IMR-90 (cell line): ENCODE data around the gene ZNF264. TPM values are rescaled to one million over a fixed set of nuclear protein-coding genes. Genes with fewer than 3 reads are reported as not detected.

Experiments
- ATAC-seq: fragments of 200-7000 bp; cut with Tn5 transposase; 2 replicates; pipeline ENCODE4 v1.9.1; 2020; ENCODE audit warnings: low read depth, mild to moderate bottlenecking, moderate library complexity
- BruUV-seq: library from RNA; stranded (reverse); fragments of 400-500 nt; replicated peaks from 2 replicates; lab custom pipeline; 2021; lab: Mats Ljungman, UMichigan
- CTCF ChIA-PET: fragments of 300-600 bp; formaldehyde crosslinking; extraction: SDS; loops from one replicate; lab custom pipeline; 2021; ENCODE audit warnings: antibody characterized with exemption; lab: Yijun Ruan, JAX
- POLR2A ChIA-PET: fragments of 300-600 bp; sonication (Branson Sonifier 250); formaldehyde crosslinking; loops from one replicate; lab custom pipeline; 2022; ENCODE audit warnings: antibody characterized with exemption; ENCODE audit not compliant: unreplicated experiment; lab: Charles Lee
- DNase-seq: peaks from one replicate; pipeline ENCODE4 v3.0.0; 2013
- H2AFZ ChIP-seq: replicated peaks from 2 replicates; pipeline ENCODE3; 2013; ENCODE audit warnings: low read length, mild to moderate bottlenecking; ENCODE audit not compliant: poor library complexity
- H2AK5ac ChIP-seq: 2 replicates; pipeline ENCODE4 v1.6.1; 2013; ENCODE audit warnings: low read depth, low read length, inconsistent platforms
- H2AK9ac ChIP-seq: replicated peaks from 2 replicates; pipeline ENCODE3; 2013; ENCODE audit warnings: mild to moderate bottlenecking, low read depth, low read length, moderate library complexity; ENCODE audit not compliant: poor library complexity
- H2BK120ac ChIP-seq: 2 replicates; pipeline ENCODE4 v1.6.1; 2013; ENCODE audit warnings: low read depth, low read length, inconsistent platforms
- H2BK15ac ChIP-seq: 3 replicates; pipeline ENCODE4 v1.6.1; 2013; ENCODE audit warnings: low read depth, low read length, inconsistent platforms
- H2BK20ac ChIP-seq: 2 replicates; pipeline ENCODE4 v1.6.1; 2013; ENCODE audit warnings: low read depth, mild to moderate bottlenecking, inconsistent platforms, low read length, moderate library complexity
- H2BK5ac ChIP-seq: 2 replicates; pipeline ENCODE4 v1.6.1; 2013; ENCODE audit warnings: mild to moderate bottlenecking, low read depth, low read length, inconsistent platforms; ENCODE audit not compliant: poor library complexity, severe bottlenecking
- H3K14ac ChIP-seq: replicated peaks from 2 replicates; pipeline ENCODE4 v1.6.1; 2013; ENCODE audit warnings: low read depth, low read length, inconsistent platforms
- H3K18ac ChIP-seq: 2 replicates; pipeline ENCODE4 v1.6.1; 2013; ENCODE audit warnings: low read depth, low read length, control low read depth
- H3K23ac ChIP-seq: 2 replicates; pipeline ENCODE4 v1.6.1; 2013; ENCODE audit warnings: low read depth, low read length, inconsistent platforms
- H3K27ac ChIP-seq: 2 replicates; pipeline ENCODE4 v1.5.1; 2013; ENCODE audit warnings: mild to moderate bottlenecking, control low read depth, low read length; ENCODE audit not compliant: insufficient read depth
- H3K27me3 ChIP-seq: 2 replicates; pipeline ENCODE4 v1.6.1; 2013; ENCODE audit warnings: low read length; ENCODE audit not compliant: control insufficient read depth, insufficient read depth
- H3K36me3 ChIP-seq: 2 replicates; pipeline ENCODE4 v1.6.1; 2013; ENCODE audit warnings: low read length, mixed read lengths; ENCODE audit not compliant: control insufficient read depth, insufficient read depth
- H3K4ac ChIP-seq: 2 replicates; pipeline ENCODE4 v1.6.1; 2013; ENCODE audit warnings: low read depth, low read length, inconsistent platforms
- H3K4me1 ChIP-seq: 2 replicates; pipeline ENCODE4 v1.6.1; 2013; ENCODE audit warnings: low read length, mixed read lengths; ENCODE audit not compliant: control insufficient read depth, insufficient read depth
- H3K4me2 ChIP-seq: 2 replicates; pipeline ENCODE4 v1.6.1; 2013; ENCODE audit warnings: low read depth, mild to moderate bottlenecking, control low read depth, low read length, moderate library complexity
- H3K4me3 ChIP-seq: 2 replicates; pipeline ENCODE4 v1.5.1; 2013; ENCODE audit warnings: low read depth, mild to moderate bottlenecking, control low read depth, low read length, moderate library complexity; ENCODE audit not compliant: insufficient read depth
- H3K56ac ChIP-seq: 2 replicates; pipeline ENCODE4 v1.6.1; 2013; ENCODE audit warnings: low read length, inconsistent platforms; ENCODE audit not compliant: insufficient read depth; ENCODE audit errors: extremely low read depth
- H3K79me1 ChIP-seq, 2 experiments: 2 replicates each; pipeline ENCODE4 v1.6.1; 2013; ENCODE audit warnings: low read length in 2 of 2, inconsistent platforms in 1 of 2, low read depth in 1 of 2
- H3K9ac ChIP-seq: 2 replicates; pipeline ENCODE4 v1.6.1; 2013; ENCODE audit warnings: low read depth, low read length, control low read depth
- H3K9me1 ChIP-seq: 2 replicates; pipeline ENCODE4 v1.6.1; 2013; ENCODE audit warnings: low read length, inconsistent platforms; ENCODE audit not compliant: insufficient read depth
- H3K9me3 ChIP-seq: 2 replicates; pipeline ENCODE4 v1.6.1; 2013; ENCODE audit warnings: low read length; ENCODE audit not compliant: control insufficient read depth, insufficient read depth
- H4K20me1 ChIP-seq: 2 replicates; pipeline ENCODE4 v1.6.1; 2013; ENCODE audit warnings: low read length, inconsistent platforms; ENCODE audit not compliant: insufficient read depth
- H4K5ac ChIP-seq: 2 replicates; pipeline ENCODE4 v1.6.1; 2013; ENCODE audit warnings: mild to moderate bottlenecking, low read depth, low read length, control low read depth
- H4K8ac ChIP-seq, 2 experiments: 2 replicates each; pipeline ENCODE4 v1.6.1; 2013; ENCODE audit warnings: low read depth in 2 of 2, low read length in 2 of 2, control low read depth in 1 of 2, inconsistent platforms in 1 of 2
- H4K91ac ChIP-seq: 2 replicates; pipeline ENCODE4 v1.6.1; 2013; ENCODE audit warnings: low read depth, low read length, inconsistent platforms; ENCODE audit not compliant: insufficient read depth
- BHLHE40 ChIP-seq: fragments of 150-350 bp; IDR thresholded peaks from 2 replicates; pipeline ENCODE4 v1.6.1; 2016; ENCODE audit warnings: mild to moderate bottlenecking, low read depth, low read length
- CEBPB ChIP-seq: IDR thresholded peaks from 2 replicates; pipeline ENCODE4 v1.6.1; 2012; ENCODE audit warnings: low read depth, low read length, improper control_type of control experiment
- CHD1 ChIP-seq: IDR thresholded peaks from 2 replicates; pipeline ENCODE4 v1.6.1; 2012; ENCODE audit warnings: low read depth, low read length, improper control_type of control experiment
- CTCF ChIP-seq: conservative IDR thresholded peaks from 2 replicates; pipeline ENCODE4 v1.5.1; 2012; ENCODE audit warnings: mild to moderate bottlenecking, low read depth, low read length, improper control_type of control experiment
- ELK1 ChIP-seq: fragments of 150-350 bp; IDR thresholded peaks from 2 replicates; pipeline ENCODE4 v1.6.1; 2016; ENCODE audit warnings: low read depth, mild to moderate bottlenecking, low read length, moderate library complexity, borderline replicate concordance
- FOS ChIP-seq: fragments of 150-350 bp; IDR thresholded peaks from 2 replicates; pipeline ENCODE4 v1.6.1; 2016; ENCODE audit warnings: low read depth, low read length
- MAFK ChIP-seq: IDR thresholded peaks from 2 replicates; pipeline ENCODE4 v1.6.1; 2012; ENCODE audit warnings: low read depth, low read length, improper control_type of control experiment
- MAZ ChIP-seq: IDR thresholded peaks from 2 replicates; pipeline ENCODE4 v1.6.1; 2012; ENCODE audit warnings: low read depth, mild to moderate bottlenecking, low read length, improper control_type of control experiment, moderate library complexity, borderline replicate concordance
- MXI1 ChIP-seq: IDR thresholded peaks from 2 replicates; pipeline ENCODE4 v1.6.1; 2012; ENCODE audit warnings: low read depth, mild to moderate bottlenecking, low read length, moderate library complexity, borderline replicate concordance
- NFE2L2 ChIP-seq: fragments of 150-350 bp; IDR thresholded peaks from 2 replicates; pipeline ENCODE4 v1.6.1; 2016; ENCODE audit warnings: low read depth, mild to moderate bottlenecking, low read length
- POLR2A ChIP-seq: IDR thresholded peaks from 2 replicates; pipeline ENCODE4 v1.6.1; 2012; ENCODE audit warnings: mild to moderate bottlenecking, low read depth, low read length
- RAD21 ChIP-seq: IDR thresholded peaks from 2 replicates; pipeline ENCODE4 v1.6.1; 2012; ENCODE audit warnings: low read length, improper control_type of control experiment
- RCOR1 ChIP-seq: IDR thresholded peaks from 2 replicates; pipeline ENCODE4 v1.6.1; 2012; ENCODE audit warnings: mild to moderate bottlenecking, low read length, improper control_type of control experiment; ENCODE audit not compliant: insufficient replicate concordance
- RFX5 ChIP-seq: IDR thresholded peaks from 2 replicates; pipeline ENCODE4 v1.8.0; 2012; ENCODE audit warnings: low read depth, mild to moderate bottlenecking, low read length, moderate library complexity
- SMC3 ChIP-seq: fragments of 150-350 bp; IDR thresholded peaks from 2 replicates; pipeline ENCODE4 v1.6.1; 2016; ENCODE audit warnings: low read depth, mild to moderate bottlenecking, antibody characterized with exemption, low read length, moderate library complexity
- USF2 ChIP-seq: fragments of 150-350 bp; IDR thresholded peaks from 2 replicates; pipeline ENCODE4 v1.6.1; 2017; ENCODE audit warnings: mild to moderate bottlenecking, antibody characterized with exemption, low read length, low read depth
- WGBS, 2 experiments: methylation state at CpG; one replicate each; pipeline versions ENCODE4 v1.1.5 to v1.1.7; 2013; ENCODE audit warnings: missing lambda C conversion rate in 2 of 2; ENCODE audit not compliant: insufficient read length in 1 of 2; ENCODE audit errors: extremely low coverage in 2 of 2; 5-methylcytosine and 5-hydroxymethylcytosine counted together
- dilution Hi-C: fragments of 300-500 bp; cut with HindIII; formaldehyde crosslinking; loops from one replicate; pipeline ENCODE4 v1.14.3; 2018; ENCODE audit warnings: low sequenced_read_pairs; ENCODE audit not compliant: unreplicated experiment
- in situ Hi-C: fragments of 300-500 bp; cut with MboI; formaldehyde crosslinking; loops from 3 replicates; pipeline ENCODE4 v1.14.3; 2019; ENCODE audit warnings: low sequenced_read_pairs, inconsistent platforms, mixed read lengths
- intact Hi-C: fragments of 100-400 bp; cut with micrococcal nuclease; formaldehyde crosslinking; loops from 2 replicates; pipeline ENCODE4 v1.10.0; 2022
- polyA plus RNA-seq, 3 experiments: library from polyadenylated mRNA; depleted of rRNA; stranded (reverse); fragments of >200 nt; gene quantifications; 2 replicates each; pipeline ENCODE4 v1.2.3, GENCODE V29; 2012; ENCODE audit warnings: low replicate concordance in 1 of 3
- total RNA-seq: library from RNA; depleted of rRNA; stranded (reverse); fragments of >200 nt; gene quantifications from 2 replicates; pipeline ENCODE4 v1.2.3, GENCODE V29; 2012

Gene ZNF264
- total and polyA plus RNA-seq, 2 of the 4 experiments (the other 2 are of a cell fraction), result 3.5 to 31.9 TPM

GRCh38 chr19:57152921-57153320, 38.4 kb upstream of the ZNF264 start:
- Histone ChIP-seq H4K8ac (no peak overlapping the region), H3K9ac (no peak overlapping the region), H3K4ac (no peak overlapping the region), H3K14ac (no peak overlapping the region), H2BK15ac (no peak overlapping the region), H2BK20ac (no peak overlapping the region), H3K9me1 (no peaks in the 10 kb centered on the region), H2BK120ac (no peak overlapping the region), H3K27me3 (no peaks in the 10 kb centered on the region), H3K9me3 (peaks cover 5% of the 10 kb centered on the region), H2AK5ac (no peak overlapping the region), H3K23ac (no peak overlapping the region), H3K27ac (no peak overlapping the region), H2BK5ac (no peak overlapping the region), H4K91ac (no peak overlapping the region), H3K79me1 (no peaks in the 10 kb centered on the region), H3K4me3 (no peak overlapping the region), H3K4me2 (no peak overlapping the region), H4K5ac (no peak overlapping the region), H4K20me1 (no peaks in the 10 kb centered on the region), H3K18ac (no peak overlapping the region), H2AFZ (no peak overlapping the region), H3K56ac (no peak overlapping the region), H3K4me1 (no peaks in the 10 kb centered on the region), H2AK9ac (no peak overlapping the region), H3K36me3 (no peaks in the 10 kb centered on the region)
- ATAC-seq (no peak), DNase-seq (no peak)
- ChIA-PET CTCF (no interaction called here), POLR2A (no interaction called here)
- no TSS peak for BruUV-seq
- TF ChIP-seq SMC3 (no peak), ELK1 (no peak), CHD1 (no peak), USF2 (no peak), CEBPB (no peak), NFE2L2 (no peak), CTCF (no peak), MXI1 (no peak), BHLHE40 (no peak), MAFK (no peak), RCOR1 (no peak), RFX5 (no peak), POLR2A (no peak), FOS (no peak), RAD21 (no peak), MAZ (no peak)
- intact Hi-C loops, result no loop called here
- in situ Hi-C loops, result no loop called here
- WGBS, 2 experiments, result 93% methylated on average over 3 of the region's 5 CpGs; no CpG with 5 or more reads in 1 of the 2 experiments
- dilution Hi-C loops, result no loop called here
